Inferior parietal cortex (tissue), 1 donor: Measurements from ENCODE around the gene AP1S1.

ENCODE experiments used
- DNase-seq: peaks from one replicate; pipeline ENCODE4 v3.0.0-alpha.2; 2016; ENCODE audit errors: extremely low spot score

The AP1S1 gene

DNA sequence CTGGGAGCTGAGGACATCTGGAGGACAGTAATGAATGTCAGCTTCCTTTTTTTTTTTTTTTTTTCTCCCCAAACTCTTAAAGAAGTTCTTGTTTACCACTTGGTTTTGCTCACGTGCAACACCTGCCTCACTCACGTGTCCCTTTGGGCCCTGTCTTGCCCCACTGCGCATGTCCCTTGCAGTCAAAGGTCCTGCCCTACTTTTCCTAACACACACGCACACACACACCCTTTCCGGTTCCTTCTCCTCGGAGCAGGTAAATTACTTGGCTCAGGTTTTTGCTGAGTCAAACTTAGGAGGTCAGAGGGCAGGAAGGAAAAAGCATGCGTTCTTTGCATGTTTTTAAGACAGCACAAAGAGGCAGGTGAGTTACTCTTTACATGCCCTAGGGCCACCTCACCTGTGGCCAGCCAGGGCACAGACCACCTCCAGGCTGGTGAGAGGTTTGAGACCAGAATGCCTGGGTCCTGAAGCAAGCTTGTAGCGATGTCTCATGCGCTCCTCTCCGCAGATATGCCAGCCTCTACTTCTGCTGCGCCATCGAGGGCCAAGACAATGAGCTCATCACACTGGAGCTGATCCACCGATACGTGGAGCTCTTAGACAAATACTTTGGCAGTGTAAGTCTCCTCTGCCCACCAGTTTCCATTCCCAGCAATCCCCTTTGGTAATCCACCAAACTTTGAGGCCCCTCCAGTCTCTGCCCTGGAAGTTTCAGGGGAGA lies 2.8 kb downstream of the AP1S1 start:
- DNase-seq: no peak

DNA sequence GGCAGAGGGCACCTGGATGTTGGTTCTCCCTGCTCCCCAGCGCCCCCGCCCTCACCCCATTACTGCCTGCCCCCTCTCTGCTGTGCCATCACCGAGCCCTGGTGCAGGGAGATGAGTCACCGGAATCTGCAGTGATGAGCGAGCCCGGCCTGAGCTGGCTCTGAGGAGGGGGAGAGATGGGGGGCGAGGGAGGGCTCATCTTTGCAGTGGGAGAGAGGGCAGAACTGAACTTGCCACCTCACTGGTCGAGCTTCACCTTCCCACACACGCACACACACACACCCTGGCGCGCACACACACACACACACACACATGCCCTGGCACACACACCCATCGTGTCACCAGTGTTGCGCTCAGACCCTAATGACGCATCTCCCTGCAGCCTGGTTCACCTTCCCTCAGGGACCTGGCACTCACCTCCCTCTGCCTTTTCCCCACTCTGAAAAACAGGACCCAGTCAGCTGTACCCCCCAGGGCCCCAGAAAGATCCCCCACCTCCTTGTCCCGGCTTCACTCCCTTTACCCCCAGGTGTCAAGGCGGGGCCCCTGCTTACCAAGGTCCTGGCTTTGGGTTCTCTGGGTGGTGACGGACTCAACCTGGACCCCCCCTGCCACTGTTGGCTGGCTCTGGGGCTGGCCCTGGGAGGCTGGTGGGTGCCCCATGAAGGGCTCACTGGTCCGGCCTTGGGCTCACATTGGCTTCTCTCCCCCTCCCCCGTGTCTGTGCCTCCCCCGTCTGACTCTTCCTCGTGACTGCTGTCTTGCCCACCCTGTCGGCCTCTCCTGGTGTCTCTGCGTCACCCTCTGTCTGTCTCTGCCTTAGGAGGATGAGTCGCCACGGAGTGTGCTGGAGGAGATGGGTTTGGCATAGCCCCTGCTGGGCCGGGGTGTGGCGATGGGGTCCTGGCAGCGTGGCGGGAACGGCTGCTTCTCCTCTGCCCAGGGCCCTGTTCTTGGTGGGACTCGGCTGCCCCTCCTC lies 5.7 kb downstream of the AP1S1 start:
- no peak for DNase-seq

DNA sequence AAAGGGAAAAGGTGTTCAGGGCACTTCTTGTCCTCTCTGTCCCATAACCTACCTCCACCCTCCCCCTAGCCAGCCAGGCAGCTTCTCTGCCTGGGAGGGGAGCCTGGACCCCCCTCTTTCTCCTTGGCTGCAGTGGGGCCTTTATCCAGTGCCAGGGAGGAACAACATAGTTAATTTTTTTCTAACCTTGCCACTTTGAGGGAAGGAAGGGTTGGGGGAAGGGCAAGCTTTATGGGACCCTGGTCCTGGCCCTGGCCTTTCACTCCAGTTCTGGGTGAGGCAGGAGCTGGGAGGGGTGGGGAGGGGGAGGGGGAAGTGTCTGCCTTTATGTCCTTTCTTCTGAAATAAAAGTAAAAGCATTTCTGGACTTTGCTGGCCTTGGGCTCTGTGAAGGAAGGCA lies 6.6 kb downstream of the AP1S1 start:
- no peak for DNase-seq

DNA sequence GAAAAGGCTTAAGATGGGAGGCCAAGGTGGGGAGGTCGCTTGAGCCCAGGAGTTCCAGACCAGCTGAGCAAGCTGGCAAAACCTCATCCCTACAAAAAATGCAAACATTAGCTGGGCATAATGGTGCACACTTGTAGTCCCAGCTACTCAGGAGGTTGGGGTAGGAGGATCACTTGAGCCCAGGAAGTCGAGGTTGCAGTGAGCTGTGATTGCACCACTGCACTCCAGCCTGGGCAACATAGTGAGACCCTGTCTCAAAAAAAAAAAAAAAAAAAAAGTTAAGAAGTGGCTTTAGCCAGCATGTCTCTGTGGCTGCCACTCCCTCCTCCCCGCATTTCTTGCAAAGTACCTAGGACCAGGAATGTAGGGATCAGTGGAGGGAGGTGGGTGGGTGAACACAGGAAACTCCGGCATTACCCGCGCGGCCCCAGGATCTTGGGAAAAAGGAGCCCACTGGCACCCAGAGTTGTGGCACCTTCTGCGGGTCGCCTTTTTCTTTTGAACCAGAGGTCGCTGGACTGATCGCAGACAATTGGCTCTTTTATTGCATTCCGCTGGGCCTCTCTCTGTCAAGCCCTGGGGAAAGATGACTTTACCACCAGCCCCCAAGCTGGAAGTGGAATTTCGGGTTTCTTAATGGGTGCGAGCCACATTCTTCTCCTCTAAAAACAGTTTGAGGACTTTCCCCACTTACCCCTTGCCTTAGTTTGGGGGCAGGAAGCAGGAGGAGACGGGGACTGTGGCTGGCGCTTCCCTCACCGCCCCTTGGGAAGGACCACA lies 7.6 kb downstream of the AP1S1 start:
- DNase-seq: no peak

DNA sequence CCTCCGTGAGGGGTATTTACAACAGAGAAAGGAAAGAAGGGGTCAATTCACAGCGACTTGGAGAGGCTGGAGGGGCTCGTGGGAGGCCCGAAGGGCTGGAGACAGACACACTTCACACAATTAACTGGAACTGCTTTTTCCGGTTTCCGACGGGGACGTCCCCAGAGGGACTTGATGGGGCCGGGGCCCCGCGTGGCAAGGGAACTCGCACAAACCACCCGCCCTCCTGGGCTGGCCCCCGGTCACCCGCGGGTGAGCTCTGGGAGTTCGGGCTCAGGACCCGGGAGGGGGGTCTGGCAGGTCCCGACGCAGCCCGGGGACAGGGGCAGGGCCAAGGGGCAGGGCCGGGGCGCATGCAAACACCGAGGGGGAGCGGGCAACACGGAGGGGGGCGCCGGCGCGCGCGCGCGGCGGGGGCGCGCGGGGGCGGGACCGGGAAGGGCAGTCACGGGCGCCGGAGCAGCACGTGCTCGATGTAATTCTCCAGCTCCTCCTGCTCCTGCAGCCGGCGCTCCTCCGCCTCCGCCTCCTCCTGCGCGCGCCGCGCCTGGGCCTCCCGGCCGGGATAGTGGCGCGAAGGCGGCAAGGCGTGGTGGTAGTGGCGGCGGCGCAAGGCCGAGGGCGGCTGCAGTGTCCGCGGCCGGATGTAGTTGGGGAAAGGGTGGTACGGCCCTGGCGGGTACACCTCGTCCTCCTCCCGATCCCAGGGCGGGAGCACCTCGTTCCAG lies 8.4 kb downstream of the AP1S1 start:
- DNase-seq: no peak

DNA sequence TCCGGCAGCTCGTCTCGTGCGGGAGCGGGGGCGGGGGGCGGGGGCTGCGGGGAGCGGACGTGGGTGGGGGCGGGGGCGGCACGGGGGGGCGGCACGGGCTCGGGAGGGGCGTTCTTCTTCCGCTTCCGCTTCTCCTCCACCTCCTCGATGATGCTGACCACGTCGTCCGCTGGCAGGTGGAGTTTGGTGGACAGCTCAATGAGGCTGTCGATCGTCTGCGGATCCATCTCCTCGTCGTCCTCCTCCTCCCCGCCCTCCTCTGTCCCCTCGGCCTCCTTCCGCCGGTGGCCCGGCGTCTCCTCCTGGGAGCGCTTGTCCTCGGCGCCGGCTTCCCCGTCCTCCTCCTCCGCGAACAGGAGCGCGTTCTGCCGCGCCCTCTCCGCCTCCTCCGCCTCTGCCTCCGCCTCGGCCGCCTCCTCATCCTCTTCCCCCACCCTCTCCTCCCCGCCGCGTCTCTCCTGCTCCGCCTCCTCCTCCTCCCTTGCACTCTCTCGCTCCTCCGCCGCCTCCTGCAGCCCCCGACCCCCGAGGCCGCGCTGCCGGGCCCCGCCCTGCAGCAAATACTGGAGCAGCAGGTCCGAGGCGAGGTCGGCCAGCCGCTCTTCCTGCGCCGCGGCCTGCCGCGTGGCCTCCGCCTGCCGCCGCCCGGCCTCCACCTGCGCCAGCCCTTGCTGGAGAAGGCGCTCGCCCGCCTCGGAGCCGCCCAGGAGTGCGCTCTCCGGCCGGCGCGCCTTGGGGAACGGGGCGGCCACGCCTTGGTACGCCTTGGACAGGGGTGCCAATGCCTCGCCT lies 9.2 kb downstream of the AP1S1 start:
- no peak for DNase-seq

DNA sequence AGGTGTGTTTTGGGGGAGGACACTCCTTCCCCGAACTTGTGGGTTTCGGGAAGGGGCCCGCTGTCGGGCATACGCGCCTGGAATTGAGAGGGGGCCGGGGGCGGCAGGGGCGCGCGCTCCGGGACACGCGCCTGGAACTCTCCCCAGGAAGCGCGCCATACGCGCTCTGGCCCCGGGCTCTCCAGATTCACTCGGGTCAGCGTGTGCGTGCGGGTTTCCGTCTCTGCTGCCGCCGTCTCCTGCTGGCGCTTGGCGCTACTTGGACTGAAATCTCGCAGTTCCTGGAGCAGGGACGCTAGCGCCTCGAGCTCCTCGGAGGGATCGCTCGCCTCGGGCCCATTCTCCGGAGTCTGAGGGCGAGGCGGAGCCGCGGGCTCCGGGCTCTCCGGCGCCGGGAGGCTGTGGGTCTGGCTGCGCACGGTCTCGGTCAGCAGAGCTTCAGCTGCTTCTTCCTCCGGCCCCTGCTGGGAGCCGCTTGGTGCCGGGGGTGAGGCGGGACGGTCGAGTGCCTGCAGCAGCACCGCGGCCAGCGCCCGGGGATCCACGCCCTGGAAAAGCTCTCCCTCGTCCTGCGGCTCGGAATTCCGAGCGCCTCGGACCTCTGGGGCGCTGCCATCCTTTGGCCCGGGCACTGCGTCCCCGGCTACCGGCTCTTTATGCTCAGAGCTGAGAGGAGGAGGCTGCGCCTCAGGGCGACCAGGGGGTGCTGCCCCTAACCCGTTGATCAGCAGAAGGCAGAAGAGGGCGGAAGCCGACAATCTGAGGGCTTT lies 10.0 kb downstream of the AP1S1 start:
- no peak for DNase-seq

DNA sequence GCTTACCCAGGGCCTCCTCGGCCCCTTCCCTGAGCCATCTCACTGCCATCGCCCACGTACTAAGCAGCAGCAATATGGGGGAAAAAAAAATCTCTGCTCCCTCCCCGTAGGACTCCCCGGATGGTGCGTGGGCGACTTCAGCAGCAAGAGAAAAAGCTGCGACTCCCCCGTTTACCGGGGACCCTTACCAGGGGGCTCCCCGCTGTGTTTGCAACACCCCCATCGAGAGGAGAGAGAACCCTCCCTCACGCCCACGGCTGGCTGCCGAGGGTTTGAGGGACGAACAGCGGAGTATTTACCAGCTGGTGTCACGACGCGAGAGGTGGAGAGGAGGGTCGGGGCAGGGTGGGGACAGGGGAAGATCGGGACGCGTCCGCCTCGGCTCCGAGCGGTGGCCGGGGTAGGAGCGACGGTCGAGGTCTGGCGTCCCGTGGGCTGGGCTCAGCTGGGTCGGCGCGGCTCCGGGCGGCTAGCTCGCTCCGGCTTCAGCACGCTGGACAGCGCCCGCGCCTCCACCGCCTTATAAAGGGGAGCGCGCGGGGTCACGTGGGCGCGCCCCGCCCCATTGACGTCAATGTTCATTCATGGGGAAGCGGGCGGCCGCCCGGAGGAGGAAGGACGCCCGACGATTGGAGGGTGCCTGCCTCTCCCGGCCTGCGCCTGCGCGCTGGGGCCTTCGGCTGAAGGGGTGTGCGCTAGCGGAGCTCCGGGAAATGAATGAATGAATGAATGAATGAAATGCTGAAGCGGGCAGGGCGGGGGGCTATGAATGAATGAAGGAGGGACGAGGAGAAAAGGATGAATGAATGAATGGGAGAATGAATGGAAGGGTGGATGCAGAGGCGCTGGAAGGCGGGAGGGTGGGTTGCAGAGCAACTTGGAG lies 11.0 kb downstream of the AP1S1 start, which contains the start of gene VGF:
Gene VGF (minus strand): TSS at position 495 of the 883 bp plus-strand sequence. CDS start 726 bp downstream, outside the sequence.
- DNase-seq: peak; percentile 96

DNA sequence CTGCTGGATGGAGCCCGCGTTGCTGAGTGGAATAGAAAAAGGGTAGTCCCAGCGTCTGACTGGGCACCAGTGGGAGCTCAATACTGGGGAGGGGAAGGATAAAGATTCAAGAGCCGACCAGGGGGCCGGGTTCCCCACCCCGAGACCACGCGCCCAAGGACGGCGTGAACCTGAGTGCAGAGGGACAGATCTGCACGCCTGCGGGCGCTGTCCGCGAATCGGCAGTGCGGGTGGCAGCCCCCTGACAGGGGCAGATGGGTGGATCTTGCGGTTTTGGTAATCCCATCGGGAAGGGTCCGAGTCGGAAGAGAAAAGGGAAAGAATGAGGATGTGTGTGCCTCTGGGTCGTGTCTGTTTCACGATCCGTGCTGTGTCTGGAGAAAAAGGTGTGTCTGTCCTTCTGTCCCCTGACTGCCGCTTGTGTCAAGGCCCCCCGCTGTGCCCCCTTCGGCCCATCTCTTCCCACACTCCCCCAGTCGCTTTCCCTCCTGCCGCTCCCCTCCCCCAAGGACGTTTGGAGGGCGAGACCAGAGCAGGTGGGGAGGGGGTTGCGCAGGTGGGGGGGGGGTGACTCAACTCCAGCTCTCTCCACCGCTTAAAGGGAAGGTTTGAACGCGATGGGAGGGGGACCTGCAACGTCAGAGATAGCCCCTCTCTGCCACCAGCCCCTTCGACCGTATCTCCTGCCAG lies 11.8 kb downstream of the AP1S1 start:
- DNase-seq: no peak

DNA sequence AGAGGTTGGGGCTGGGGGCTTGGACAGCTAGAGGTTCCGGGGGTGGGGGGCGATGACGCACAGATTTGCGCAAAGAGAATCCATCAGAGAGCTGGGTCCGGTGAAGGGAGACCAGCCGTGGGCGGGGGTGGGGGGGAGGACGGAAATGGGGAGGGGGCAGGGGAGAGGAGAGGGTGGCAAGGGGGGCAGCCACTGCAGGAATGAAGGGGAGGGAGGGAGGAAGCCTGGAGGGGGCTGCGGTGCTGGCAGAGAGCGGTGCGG lies 12.3 kb downstream of the AP1S1 start:
- no peak for DNase-seq

DNA sequence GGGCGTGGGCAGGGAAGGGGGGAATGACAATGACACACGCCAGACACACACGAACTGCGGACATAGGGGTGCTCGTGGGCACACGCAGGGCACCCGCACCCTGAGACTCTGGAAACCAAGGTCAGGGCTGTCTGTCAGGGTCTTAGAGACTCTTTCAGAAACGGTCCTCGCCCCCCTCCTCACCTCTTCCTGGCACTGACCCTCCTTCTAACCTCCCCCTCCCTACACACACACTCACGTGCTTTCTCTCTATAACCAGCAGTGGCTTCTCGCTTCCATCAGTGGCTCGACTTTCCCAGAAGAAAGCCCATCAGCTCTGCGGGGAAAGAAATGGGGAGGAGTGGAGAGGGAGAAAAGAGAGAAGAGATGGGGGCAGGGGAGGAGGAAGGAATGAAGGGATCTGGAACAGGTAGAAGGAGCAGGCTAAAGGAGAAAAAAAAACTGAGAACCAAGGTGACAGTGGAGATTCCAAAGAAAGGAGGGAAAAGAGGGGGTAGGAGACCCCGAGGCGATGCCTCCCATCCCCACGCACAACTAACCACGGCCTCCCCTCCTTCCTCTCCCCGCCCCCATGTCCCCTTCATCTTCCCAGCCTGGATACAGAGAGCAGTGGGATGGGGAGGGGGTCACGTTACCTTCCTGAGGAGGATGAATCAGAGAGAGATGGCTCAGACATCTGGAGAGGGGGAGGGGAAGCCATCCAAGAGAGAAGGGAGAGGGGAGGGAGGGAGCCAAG lies 12.8 kb downstream of the AP1S1 start:
- no peak for DNase-seq

DNA sequence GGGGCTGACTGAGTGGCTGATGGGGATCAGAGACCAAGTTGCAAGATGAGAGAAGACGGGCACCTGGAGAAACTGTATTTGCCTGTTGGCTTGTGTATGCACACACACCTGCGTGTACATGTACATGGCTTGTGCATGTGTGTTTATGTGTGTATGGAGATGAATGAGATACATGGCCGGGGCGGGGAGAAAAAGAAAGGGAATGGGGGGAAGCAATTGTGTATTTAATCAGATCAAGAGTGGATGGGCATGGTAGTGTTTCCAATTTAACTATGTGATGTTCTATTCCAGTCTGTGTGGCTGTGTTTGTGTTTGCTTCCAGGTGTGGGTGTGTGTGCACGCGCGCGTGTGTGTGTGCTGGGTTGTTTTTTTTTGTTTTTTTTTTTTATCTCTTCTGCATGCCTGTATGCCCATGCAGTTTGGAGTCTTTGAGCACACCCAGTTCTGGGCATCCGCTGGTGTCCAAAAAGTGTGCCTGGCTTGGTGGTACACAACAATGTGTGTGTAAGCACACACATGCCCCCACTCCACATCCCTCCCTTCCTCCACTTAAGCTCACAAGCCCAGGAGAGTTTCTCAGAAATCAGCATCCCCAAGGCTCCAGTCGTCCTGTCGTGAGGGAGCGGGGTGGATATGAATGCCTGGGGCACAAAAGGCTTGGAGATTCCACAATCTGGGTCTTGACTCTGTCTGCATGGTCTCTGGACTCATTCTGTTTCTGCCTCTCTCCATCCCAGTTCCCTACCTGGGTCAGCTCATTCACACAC lies 13.6 kb downstream of the AP1S1 start:
- DNase-seq: no peak

DNA sequence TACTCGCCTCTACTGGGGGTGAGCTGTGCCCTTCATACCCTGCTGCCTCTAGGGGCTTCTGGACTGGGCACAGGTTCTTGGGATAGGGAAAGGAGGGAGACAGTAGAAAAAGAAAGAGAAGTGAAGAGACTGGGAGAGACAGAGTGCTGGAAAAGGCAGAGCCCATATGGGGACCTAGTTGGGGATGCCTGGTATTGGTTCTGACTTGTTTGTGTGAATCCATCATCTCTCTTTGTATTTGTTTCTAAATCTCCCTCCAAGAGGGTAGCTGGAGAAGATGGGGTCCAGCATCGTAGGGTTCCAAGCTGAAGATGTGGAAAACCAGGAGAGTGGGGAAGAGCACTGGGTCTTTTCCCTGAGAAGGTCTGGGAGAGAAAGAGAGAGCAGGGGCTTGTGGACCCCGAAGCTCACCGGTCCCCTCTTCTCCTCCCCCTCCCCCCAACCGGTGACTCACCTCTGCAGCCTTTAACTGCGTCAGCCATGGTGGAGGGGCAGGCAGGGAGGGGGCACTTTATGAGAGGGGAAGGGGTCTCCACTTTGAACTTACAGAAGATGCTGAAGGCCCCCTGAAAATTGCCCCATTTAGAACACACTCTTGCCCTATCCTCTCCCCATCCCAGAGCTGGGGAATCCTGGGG lies 14.3 kb downstream of the AP1S1 start:
- no peak for DNase-seq

DNA sequence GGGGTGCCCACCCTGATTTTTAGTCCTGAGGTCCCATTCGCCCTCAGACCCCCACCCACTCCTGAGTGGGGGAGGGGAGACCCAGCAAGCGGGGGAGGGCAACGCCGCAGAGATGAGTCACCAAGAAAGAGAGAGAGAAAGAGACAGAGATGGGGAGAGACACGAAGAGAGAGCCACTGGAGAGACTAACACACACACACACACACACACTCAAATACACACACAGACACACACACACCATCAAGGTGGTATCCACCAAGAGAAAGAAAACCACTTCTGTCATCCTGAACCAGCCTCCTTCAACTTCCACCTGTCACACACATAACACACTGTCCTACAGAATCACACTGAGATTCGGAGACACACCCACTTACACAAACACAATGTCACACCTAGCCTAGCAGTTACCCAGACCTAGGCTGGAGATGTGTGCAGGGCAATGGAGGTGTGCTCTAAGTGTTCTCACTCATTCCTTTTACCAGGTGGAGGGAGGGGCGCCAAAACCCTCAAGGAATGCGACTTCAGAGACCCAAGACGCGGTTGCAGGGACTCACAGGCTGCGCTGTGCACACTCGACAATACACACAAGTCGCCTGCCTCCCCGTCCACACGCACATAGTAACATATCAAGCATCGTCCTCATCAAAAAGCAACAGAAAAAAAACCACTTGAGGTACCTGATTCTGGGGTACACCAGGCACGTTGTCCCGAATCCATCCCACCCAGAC lies 15.0 kb downstream of the AP1S1 start:
- DNase-seq: no peak

DNA sequence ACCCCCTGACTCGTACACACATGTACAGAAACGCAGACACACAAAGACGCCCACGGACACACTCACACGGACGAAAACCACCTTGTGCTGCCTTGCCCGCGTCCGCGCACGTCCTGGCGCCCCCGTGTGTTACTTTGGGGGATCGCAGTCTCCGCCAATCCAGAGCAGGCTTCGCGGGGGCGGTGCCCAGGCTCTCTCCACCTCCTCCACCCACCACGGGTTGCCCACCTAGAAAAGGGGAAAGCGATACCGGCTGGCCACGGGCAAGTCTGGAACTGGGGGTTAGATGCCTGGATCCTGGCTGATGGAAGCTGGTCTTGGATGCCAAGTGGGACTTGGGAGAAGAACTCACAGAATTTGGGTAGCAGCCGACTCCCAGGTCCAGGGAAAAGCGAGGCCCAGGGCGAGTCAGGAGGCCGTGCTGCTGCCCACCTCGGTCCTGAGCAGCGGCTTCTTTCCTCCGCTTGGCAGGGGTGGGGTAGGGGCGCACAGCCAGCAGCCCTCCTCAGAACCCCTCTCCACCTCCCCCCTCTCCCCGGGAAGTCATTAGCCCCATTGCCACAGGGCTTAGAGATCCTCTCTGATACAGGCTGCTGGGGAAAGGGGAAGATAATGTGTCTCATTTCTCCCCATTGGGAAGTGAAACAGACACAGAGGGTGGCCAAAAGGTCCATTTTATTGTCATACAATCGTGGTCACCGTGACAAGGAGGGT lies 15.7 kb downstream of the AP1S1 start:
- DNase-seq: peak; percentile 67
